ENCODE results near the gene SLC19A3.
A peak's percentile ranks its signal among the peaks of the same experiment; 100 is the strongest.
"Not testable (repeated sequence)": the region's sequence is repeated elsewhere in the genome, so short reads cannot be mapped to it uniquely, and the experiment has no call there.

SLC19A3 gene

DNA sequence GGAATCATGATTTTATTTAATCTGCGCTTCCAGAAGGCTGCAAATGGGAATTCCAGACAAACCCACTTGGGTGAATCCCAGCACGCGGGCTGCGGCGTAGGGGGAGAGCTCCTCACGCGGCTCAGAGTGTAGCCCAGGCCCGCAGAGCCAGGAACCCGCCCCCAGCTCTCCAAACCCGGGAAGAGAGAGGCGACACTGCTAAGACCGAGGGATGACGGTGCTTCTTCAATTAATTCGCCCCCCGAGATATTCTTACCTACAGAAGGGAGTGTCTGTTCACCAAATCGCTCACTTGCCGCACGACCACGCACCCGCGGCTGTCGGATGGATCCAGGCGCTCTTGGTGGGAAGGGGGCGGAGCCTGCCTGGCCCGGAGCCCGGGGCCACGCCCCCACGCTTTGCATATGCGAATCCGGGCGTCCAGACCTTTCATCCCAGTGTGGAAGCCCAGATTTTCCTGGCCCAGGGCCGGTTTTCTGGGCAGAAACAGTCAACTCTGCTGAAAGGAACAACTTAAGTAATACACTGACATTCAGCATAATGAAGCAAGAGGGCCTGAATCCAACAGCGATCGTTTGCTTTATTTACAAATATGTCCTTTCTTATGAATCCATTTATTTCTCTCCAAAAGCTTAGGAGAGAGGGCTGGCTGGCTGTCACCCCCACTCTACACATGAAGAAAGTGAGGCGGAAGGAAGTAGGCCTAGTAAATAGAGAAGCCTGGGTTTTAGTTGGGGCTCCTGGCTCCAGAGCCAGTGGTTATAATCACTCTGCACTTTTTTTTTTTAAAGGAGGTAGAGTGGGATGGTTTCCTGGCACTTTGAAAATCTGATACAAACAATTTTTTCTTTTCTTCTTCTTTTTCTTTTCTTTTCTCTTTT is at the start of gene SLC19A3:
Gene SLC19A3, minus strand, starts transcription at position 342 of the 881 bp plus-strand sequence. CDS start 15,710 bp downstream, outside the sequence.
- Histone ChIP-seq H3K4me3 (peak within 1 kb of the TSS; percentile 2 to 41 (median 9)), H3K27ac (peak within 1 kb of the TSS in 6 of 21 experiments; percentile 18 to 65 (median 32))

DNA sequence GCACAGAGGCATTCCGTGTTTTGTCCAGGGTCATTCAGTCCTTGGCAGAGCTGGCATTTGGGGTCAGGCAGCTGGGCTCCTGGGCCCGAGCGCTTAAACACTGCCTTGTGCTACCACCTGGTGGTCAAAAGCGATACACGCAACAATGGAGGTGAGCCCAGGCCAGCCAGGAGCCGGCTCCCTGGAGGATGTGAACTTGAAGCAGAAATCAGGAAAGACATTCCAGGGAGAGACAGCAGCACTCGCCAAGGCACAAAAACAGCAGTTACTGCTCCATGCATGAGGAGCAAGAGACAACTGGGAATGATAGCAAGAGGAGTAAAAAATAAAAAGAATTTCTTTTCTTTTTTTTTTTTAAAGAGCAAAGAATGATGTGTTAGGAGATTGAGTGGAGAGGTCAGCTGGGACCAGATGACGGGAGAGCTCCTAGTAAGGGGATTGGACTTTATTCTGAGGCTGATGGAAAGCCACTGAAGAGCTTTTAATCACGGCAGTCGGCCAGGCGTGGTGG is 48.6 kb upstream of the SLC19A3 start:
- H3K27ac ChIP-seq, result no peak overlapping the region
- no peak overlapping the region for H3K4me3 ChIP-seq

DNA sequence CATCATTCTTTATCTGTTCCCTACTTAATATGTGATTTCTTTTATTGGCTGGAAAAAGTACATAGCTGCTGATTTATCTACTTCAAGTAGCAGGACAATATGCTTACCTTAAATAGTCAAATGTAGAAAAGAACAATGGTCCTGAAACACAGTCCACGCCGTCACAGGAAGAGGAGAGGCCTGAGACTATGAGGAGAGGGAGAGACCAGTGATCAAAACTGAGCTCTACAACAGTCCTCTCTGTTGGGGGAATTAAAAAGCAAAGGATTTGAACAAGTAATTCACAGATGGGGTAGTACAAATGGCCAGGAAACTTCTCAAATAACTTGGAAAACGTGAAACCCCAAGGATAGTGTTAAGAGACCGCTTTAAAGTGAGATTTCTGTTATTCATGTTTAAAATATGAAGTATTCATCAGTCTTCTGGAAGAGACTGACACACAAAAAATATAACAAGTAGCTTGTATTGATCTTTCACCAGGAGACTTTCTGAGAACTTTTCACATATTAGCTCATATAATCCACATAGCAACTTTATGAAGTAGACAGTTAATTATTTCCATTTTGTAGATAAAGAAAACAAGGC is 48.1 kb upstream of the SLC19A3 start:
- no peak overlapping the region for H3K27ac ChIP-seq
- H3K4me3 ChIP-seq, result no peak overlapping the region

DNA sequence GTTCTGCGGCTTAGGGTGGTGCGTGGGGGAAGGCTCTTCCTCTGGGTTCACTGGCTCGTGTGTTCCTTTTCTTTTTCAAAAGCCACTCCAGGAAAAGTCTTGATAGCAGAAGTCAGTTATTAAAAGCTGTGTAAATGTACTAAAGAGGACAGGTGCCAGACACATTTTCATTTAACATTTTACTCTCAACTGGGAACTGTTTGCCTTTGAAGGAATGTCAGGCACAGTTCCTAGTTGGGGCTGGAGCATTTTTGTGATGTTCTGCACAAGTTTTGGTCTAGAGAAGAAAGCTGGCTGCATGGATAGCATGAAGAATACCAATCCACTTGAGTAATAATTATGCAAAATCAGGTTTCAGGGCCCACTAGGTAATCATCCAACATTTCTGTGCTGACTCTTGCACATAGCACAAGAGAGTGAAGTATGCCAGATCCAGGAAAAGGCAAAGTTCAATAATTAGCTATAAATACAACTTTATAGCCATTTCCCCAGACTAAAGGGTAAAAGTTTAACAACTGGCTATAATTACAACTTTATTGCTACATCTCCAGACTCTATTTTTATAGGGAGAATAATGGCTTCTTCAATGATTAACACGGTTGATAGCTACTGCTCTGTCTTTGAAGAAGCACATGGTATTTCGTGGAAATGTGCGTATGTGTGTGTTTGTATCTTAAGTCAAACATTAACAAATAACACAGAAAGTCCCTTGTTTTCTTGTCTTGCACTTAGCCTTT is 44.1 kb upstream of the SLC19A3 start:
- H3K27ac ChIP-seq, result no peak overlapping the region
- no peak overlapping the region for H3K4me3 ChIP-seq

DNA sequence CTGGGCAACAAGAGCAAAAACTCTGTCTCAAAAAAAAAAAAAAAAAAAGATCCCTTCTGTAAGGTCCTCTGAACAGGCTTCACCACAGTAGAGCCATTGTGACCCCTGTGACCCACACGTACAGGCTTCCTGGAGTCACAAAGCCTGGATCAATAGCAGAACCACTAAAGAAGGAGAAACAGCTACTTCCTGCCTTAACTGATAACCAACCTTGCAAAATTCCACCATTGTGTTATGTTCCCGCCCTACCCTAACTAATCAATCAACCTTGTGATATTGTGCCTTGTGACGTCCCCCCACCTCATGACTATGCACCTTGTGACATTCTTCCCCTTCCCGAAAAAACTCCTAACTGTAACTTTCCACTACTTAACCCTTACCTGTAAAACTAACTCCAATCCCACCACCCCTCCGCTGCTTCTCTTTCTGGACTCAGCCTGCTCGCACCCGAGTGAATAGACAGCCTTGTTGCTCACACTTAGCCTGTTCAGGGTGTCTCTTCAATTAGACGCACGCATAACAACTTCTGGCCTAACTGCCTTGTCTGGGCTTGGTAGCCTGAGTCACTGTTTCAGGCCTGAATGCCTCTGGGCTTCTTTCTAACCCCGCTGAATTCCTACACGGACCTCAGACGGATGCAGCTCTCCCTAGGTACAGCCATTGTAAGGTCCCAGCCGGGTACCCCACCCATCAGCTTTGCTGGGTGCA is 41.7 kb upstream of the SLC19A3 start:
- no peak overlapping the region for H3K27ac ChIP-seq
- no peak overlapping the region for H3K4me3 ChIP-seq

DNA sequence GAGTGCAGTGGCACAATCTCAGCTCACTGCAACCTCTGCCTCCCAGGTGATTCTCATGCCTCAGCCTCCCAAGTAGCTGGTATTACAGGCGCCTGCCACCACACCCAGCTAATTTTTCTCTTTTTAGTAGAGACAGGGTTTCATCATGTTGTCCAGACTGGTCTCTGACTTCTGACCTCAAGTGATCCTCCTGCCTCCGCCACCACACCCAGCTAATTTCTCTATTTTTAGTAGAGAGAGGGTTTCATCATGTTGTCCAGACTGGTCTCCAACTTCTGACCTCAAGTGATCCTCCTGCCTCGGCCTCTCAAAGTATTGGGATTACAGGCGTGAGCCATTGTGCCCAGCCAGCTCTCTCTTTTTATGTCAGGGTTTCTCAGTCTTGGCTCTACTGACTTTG is 38.4 kb upstream of the SLC19A3 start:
- H3K27ac ChIP-seq, H3K4me3 ChIP-seq: not testable (repeated sequence)

DNA sequence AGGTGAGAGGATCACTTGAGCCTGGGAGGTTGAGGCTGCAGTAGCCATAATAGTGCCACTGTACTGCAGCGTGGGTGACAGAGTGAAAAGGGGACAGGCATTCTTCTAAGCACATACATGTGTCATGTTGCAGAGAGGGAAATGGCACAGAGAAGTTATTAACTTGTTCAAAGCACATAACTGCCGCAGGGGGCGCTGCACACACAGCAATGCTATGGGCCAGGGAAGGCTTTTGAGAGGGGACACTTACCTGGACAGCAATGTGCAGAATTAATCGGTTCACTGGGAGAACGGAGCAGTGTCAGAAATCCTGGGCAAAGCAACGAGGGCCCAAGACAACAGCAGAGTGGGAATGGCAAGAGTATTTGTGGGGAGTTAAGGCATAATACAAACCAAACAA is 30.3 kb upstream of the SLC19A3 start:
- H3K4me3 ChIP-seq, result no peak overlapping the region
- H3K27ac ChIP-seq, result no peak overlapping the region

DNA sequence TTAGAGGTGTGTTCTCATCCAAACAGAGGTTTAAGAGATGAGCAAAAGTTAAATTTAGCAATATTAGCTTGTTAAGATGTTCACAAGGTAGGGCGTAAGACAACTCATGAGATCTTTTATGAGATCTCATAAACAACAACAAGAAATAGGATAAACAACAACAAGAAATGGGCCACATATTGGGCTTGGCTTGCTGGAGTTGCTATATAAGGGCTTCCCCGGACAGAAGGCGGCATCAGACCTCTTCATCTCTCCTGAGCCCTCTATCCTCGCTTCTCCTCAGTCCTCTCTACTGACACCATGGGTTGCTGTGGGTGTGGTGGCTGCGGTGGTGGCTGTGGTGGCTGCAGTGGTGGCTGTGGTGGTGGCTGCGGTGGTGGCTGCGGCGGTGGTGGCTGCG is 27.8 kb upstream of the SLC19A3 start, which contains the start of gene SCYGR8:
Gene SCYGR8, plus strand, starts transcription at position 301 of the 400 bp plus-strand sequence. Its CDS starts 0 bp downstream, at position 301.
- H3K4me3 ChIP-seq, result no peak within 1 kb of the TSS

DNA sequence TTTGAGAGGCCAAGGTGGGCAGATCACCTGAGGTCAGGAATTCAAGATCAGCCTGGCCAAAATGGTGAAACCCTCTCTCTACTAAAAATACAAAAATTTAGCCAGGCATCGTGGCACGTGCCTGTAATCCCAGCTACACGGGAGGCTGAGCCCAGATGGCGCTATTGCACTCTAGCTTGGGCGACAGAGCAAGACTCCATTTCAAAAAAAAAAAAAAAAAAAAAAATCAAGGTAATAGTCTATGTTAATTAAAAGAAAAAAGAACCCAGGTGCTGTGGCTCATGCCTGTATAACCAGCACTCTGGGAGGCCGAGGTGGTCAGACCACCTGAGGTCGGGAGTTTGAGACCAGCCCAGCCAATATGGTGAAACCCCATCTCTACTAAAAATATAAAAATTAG is 22.9 kb upstream of the SLC19A3 start:
- not testable (repeated sequence) for H3K27ac ChIP-seq, H3K4me3 ChIP-seq

More for the DNA sequence above, 27.8 kb upstream of the SLC19A3 start, which contains the start of gene SCYGR8:
- H3K27ac ChIP-seq, result no peak within 1 kb of the TSS

DNA sequence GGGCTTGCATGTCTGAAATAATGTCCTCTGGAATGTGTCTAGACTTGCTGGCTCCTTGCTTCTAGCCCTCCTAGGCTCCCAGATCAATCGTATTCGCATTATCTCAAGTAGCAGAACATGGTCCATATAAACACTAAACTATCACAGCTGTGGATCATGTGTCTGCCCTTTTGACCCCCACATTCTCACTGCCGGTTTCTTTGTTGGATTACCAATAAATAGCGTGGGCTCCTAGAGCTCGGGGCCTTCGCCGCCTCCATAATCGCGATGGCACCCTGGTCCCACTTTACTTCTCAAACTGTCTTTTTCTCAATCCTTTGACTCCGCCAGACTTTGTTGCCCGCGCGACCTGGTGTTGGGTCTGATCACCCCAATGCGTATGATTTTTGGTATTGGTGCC is 21.5 kb upstream of the SLC19A3 start:
- Histone ChIP-seq H3K27ac (no peak overlapping the region), H3K4me3 (no peak overlapping the region)

DNA sequence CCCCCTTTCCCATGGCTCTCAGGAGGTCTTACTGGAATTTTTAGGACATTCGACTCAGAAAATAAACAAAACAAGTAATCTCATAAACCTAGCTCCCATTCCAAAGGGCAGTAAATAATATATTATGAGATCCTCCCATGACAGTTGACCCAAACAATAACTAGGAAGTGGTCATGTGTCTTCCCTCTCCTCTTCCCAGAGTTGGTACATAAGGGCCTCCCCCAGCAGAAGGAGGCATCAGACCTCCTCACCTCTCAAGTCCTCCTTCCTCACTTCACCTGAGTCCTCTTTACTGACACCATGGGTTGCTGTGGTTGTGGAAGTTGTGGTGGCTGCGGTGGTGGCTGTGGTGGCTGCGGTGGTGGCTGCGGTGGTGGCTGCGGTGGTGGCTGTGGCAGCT is 10.2 kb upstream of the SLC19A3 start, which contains the start of gene SCYGR7:
Gene SCYGR7, plus strand, starts transcription at position 301 of the 400 bp plus-strand sequence. Its CDS starts 0 bp downstream, at position 301.
- H3K27ac ChIP-seq, result no peak within 1 kb of the TSS
- no peak within 1 kb of the TSS for H3K4me3 ChIP-seq

DNA sequence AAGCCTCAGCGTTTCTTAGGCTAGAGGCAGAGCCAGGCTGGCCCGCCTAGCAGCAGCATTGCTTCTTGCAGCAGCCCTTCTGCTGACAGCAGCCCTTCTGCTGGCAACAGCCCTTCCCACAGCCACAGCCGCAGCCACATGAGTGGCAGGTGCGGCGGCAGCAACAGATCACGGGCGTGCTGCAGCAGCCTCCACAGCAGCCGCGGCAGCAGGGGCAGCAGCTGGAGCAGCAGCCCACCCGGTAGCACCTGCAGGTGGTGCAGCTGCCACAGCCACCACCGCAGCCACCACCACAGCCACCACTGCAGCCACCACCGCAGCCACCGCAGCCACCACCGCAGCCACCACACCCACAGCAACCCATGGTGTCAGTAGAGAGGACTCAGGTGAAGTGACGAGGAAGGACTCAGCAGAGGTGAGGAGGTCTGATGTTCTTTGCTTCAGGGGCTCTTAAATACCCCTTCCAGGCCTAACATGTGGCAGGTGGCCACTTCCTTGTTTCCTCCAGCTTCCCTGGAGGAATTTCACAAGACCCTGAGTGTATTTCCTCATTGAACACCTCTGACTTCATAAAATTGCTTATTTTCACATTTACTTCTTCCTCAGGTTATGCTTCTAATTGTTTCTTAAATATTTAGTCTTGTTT is 6.7 kb upstream of the SLC19A3 start, which contains the start of gene SCYGR6:
Gene SCYGR6, minus strand, starts transcription at position 364 of the 646 bp plus-strand sequence. Its CDS starts 0 bp downstream, at position 364.
- no peak within 1 kb of the TSS for H3K27ac ChIP-seq
- no peak within 1 kb of the TSS for H3K4me3 ChIP-seq

DNA sequence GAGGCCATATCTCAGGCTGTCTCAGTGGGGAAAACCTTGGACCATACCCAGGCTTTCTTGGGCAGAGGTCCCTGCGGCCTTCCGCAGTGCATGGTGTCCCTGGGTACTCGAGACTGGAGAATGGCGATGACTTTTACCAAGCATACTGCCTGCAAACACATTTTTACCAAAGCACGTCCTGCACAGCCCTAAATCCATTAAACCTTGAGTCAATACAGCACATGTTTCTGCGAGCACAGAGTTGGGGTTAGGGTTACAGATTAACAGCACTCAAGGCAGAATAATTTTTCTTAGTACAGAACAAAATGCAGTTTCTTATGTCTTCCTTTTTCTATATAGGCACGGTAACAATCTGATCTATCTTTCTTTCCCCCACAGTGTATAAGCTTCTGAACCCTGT is 5.0 kb upstream of the SLC19A3 start:
- H3K4me3 ChIP-seq, H3K27ac ChIP-seq: not testable (repeated sequence)

DNA sequence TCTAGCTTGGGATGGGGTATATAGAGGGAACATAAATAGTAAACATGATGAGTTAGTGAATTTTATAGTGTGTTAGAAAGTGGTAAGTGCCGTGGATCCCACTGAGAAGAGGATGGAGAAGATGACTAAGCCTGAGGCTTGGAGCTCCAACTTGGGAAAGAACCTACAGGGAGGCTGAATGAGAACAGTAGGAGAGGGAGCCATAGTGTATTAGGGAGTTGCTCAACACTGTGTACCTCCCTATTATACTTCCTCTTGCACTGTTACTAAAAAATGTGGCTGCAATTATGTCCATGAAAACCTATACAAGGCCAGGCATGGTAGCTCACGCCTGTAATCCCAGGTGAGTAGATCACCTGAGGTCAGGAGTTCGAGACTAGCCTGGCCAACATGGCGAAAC is 2.9 kb upstream of the SLC19A3 start:
- Histone ChIP-seq H3K4me3 (no peak overlapping the region), H3K27ac (no peak overlapping the region)

DNA sequence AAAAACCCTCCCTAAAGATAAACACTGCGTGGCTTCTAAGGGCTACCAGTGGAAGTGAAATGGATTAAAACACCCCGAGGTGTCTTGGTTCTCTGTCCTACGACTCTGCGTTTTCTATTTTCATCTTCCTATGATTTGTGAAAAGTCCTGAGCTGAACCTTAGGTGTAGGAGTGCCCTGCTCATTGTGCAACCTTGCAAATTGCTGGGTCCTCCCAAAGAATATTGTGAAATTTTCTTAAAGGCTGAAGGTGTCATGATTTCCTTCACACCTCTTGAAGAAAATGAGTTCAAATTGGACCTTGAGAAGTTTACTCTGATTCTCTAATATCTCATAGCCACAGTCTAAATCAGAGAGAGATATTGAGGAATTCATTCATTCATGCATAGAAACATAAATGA is 1.8 kb upstream of the SLC19A3 start:
- Histone ChIP-seq H3K27ac (no peak overlapping the region), H3K4me3 (no peak overlapping the region)

DNA sequence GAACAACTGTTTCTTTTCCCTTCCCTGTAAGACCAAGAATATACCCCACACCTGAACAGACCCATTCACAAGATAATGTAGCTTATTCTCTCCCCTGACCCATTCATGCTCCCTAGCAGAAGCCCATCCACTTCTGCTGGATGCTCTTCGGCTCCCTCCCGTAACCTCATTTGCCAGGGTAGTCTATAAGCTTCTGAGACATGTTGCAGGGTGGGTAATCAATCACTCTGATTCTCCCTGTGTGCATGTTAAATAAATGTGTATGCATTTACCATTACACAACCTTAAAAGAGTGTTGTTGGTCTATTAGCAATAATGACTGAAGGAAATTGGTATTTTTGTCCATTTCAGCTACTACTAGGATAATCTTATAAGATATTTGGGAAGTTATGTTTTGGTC is 1.3 kb downstream of the SLC19A3 start:
- Histone ChIP-seq H3K4me3 (no peak overlapping the region), H3K27ac (no peak overlapping the region)

DNA sequence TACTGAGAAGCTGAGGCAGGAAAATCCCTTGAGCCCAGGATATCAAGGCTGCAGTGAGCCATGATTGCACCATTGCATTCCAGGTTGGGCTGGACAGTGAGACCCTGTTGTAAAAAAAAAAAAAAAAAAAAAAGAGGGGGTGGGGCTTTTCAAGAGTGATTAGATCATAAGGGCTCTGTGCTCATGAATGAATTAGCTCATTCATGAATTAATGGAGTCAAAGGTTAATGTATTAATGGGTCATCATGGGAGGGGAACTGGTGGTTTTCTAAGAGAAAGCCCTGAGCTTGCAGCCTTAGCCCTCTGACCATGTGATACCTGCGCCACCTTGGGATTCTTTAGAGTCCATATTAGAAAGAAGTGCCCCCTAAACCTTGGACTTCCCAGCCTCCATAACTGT is 4.5 kb downstream of the SLC19A3 start:
- Histone ChIP-seq H3K4me3 (no peak overlapping the region), H3K27ac (no peak overlapping the region)

DNA sequence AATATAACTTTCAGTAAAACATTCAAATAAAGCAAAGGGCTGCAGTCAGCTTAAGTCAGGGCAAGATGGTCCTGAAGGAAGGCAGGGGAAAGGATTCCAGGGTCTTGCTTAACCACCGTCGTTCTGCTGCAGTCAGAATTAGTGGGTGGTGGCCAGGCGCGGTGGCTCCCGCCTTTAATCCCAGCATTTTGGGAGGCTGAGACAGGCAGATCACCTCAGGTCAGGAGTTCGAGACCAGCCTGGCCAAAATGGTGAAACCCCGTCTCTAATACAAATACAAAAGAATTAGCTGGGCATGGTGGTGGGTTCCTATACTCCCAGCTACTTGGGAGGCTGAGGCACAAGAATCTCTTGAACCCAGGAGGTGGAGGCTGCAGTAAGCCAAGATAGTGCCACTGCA is 6.8 kb downstream of the SLC19A3 start:
- Histone ChIP-seq H3K4me3 (no peak overlapping the region), H3K27ac (no peak overlapping the region)

DNA sequence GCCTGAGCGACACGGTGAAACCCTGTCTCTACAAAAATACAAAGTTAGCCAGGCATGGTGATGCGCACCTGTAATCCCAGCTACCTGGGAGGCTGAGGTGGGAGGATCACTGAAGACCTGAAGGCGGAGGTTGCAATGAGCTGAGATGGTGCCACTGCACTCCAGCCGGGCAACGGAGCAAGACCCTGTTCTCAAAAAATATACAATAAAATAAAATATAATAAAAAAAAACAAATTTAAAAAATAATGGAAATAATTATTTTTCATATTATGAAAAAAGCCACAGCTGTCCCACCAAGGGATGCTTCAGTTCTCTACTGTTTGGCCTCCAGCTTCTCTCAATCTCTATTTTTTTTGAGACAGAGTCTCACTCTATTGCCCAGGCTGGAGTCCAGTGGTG is 10.4 kb downstream of the SLC19A3 start:
- H3K27ac ChIP-seq, result no peak overlapping the region
- no peak overlapping the region for H3K4me3 ChIP-seq
